Measurements from ENCODE around the gene C21orf58. TPM values are rescaled to one million over a fixed set of nuclear protein-coding genes. Genes with fewer than 3 reads are reported as not detected.
"Not testable (repeated sequence)": the region's sequence is repeated elsewhere in the genome, so short reads cannot be mapped to it uniquely, and the experiment has no call there.

The C21orf58 gene
- total RNA-seq (2014; rRNA removed; shearing (Covaris generic)) (4.2 and 7.0 TPM in 2 replicates), polyA plus RNA-seq (2016; fragmentation: Nextera tagmentation; extraction: Ambion mirVana) (3.2 and 3.7 TPM in 2 replicates)

DNA sequence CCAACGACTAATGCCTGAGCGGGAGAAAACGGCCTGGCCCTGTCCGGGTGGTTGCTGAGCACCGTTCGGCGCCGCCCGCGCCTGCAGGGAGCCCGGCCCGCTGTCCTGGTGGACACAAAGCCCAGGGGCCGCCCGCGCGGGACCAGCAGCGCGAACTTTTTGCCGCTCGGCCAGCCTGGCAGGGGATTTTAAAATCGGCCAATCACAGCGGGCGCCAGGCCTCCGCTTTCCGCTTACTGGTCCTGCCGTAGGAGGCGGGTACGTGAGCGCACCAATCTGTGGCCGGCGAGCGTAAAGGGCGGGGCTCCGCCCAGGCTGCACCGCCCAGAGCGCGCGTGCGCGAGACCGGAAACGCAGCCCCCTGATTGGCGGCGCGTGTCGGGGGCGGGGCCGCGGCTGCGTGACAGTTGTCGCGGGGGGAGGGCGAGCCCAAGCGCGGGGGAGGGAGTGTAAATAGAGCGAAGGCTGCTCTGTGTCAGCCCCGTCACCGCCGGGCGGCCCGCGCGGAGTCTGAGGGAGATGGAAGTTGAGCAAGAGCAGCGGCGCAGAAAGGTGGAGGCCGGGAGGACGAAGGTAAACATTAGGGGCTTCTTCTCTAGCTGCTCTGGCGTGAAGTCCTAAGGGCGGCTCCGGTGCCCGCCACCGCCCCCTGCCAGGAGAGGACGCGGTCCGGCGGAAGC is at the start of gene C21orf58, which contains the start of gene PCNT:
C21orf58 (minus strand) TSS at position 161 of the 680 bp plus-strand sequence. CDS start 1,132 bp downstream, outside the sequence.
PCNT (plus strand) TSS at position 447 of the 680 bp plus-strand sequence; CDS start at position 520, 73 bp downstream.
- TF ChIP-seq EZH2phosphoT487 (IDR thresholded peaks at IDR 0.05; ENCODE audit: insufficient read depth, low read depth), result no peak
- TF ChIP-seq EZH2 (IDR thresholded peaks at IDR 0.05; ENCODE audit: insufficient read depth, poor library complexity, severe bottlenecking), result no peak
- no peaks in the 10 kb centered on the region for H3K9me3 ChIP-seq (ENCODE audit: low read depth)
- no peaks in the 10 kb centered on the region for H3K36me3 ChIP-seq (ENCODE audit: low read depth)
- H3K4me1 ChIP-seq (ENCODE audit: insufficient read depth), result peaks cover 19% of the 10 kb centered on the region
- peak within 1 kb of the TSS; percentile 91 for H3K4me3 ChIP-seq
- in situ Hi-C loops (cut with MboI), result no loop called here
- H3K4me2 ChIP-seq (ENCODE audit: unreplicated experiment), result peak within 1 kb of the TSS; percentile 94
- no peaks in the 10 kb centered on the region for H3K27me3 ChIP-seq (replicated peaks; ENCODE audit: insufficient read depth)
- H3F3A ChIP-seq (ENCODE audit: insufficient read depth), result peaks cover 13% of the 10 kb centered on the region
- peak; percentile 99 for DNase-seq
- peak within 1 kb of the TSS; percentile 96 for H3K9ac ChIP-seq
- H2AFZ ChIP-seq, result peak within 1 kb of the TSS; percentile 79
- WGBS, 2 experiments (ENCODE audit: low coverage in 1 of 2, low lambda C conversion rate in 2 of 2, missing lambda C conversion rate in 2 of 2), result 1% methylated on average over 55 of the region's 76 CpGs
- no peaks in the 10 kb centered on the region for H4K20me1 ChIP-seq (ENCODE audit: insufficient read depth)
- H3K9me2 ChIP-seq (ENCODE audit: insufficient read depth), result no peaks in the 10 kb centered on the region
- H3K79me2 ChIP-seq (ENCODE audit: insufficient read depth), result peaks cover 79% of the 10 kb centered on the region
- H3K27ac ChIP-seq, result peak within 1 kb of the TSS; percentile 97

DNA sequence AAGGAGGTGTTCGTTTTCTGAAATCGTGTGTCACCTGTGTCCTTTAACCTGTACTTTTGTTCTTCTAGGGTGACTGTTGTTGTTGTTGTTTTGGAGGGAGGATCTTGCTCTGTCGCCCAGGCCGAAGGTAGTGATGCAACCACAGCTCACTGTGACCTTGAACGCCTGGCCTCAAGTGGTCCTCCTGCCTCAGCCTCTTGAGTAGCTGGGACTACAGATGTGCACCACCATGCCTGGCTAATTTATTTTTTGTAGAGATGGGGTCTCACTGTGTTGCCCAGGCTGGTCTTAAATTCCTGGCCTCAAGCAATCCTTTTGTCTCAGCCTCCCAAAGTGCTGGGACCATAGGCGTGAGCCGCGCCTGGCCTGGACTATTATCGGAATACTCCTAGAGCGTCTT is 49.3 kb upstream of the C21orf58 start:
- H2AFZ ChIP-seq; in situ Hi-C loops (cut with MboI); DNase-seq; H3K27me3 ChIP-seq (replicated peaks; ENCODE audit: insufficient read depth); H3F3A ChIP-seq (ENCODE audit: insufficient read depth); H3K9me2 ChIP-seq (ENCODE audit: insufficient read depth); H3K4me1 ChIP-seq (ENCODE audit: insufficient read depth); H4K20me1 ChIP-seq (ENCODE audit: insufficient read depth); H3K36me3 ChIP-seq (ENCODE audit: low read depth); H3K9ac ChIP-seq; H3K4me2 ChIP-seq (ENCODE audit: unreplicated experiment); H3K4me3 ChIP-seq; H3K27ac ChIP-seq; H3K9me3 ChIP-seq (ENCODE audit: low read depth): not testable (repeated sequence)
- H3K79me2 ChIP-seq (ENCODE audit: insufficient read depth), result peaks cover 85% of the 10 kb centered on the region
- 97 to 98% methylated on average over 10 of the region's 10 CpGs for WGBS, 2 experiments (ENCODE audit: low coverage in 1 of 2, low lambda C conversion rate in 2 of 2, missing lambda C conversion rate in 2 of 2)

DNA sequence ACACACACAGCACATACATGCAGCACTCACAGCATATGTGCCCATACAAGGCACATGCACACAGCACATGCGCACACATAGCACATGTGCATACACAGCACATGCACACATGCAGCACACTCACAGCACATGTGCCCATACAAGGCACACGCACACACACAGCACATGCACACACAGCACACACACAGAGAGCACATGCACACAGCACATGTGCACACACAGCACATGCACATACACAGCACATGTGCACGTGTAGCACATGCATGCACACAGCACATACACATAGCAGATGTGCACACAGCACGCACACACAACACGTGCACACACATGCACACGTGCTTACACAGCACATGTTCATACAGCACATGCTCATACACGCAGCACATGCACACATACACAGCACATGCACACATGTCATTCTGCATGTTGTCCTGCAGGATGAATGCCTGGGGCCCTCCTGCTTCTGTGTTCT is 48.4 kb upstream of the C21orf58 start:
- Histone ChIP-seq H3K4me3 (no peak overlapping the region), H3K27ac (no peak overlapping the region), H3K4me1 (ENCODE audit: insufficient read depth) (no peaks in the 10 kb centered on the region), H3K4me2 (ENCODE audit: unreplicated experiment) (no peak overlapping the region), H3K79me2 (ENCODE audit: insufficient read depth) (peaks cover 82% of the 10 kb centered on the region), H3K27me3 (replicated peaks; ENCODE audit: insufficient read depth) (no peaks in the 10 kb centered on the region), H4K20me1 (ENCODE audit: insufficient read depth) (no peaks in the 10 kb centered on the region), H3K9me2 (ENCODE audit: insufficient read depth) (no peaks in the 10 kb centered on the region), H3K36me3 (ENCODE audit: low read depth) (peaks cover 7% of the 10 kb centered on the region; the same call in 1 of the 2 replicates), H3K9me3 (ENCODE audit: low read depth) (no peaks in the 10 kb centered on the region), H3F3A (ENCODE audit: insufficient read depth) (no peaks in the 10 kb centered on the region), H2AFZ (no peak overlapping the region), H3K9ac (no peak overlapping the region)
- TF ChIP-seq EZH2 (IDR thresholded peaks at IDR 0.05; ENCODE audit: insufficient read depth, poor library complexity, severe bottlenecking), result no peak
- no peak for TF ChIP-seq EZH2phosphoT487 (IDR thresholded peaks at IDR 0.05; ENCODE audit: insufficient read depth, low read depth)
- 89 to 94% methylated on average over 7 of the region's 7 CpGs for WGBS, 2 experiments (ENCODE audit: low coverage in 1 of 2, low lambda C conversion rate in 2 of 2, missing lambda C conversion rate in 2 of 2)
- in situ Hi-C loops (cut with MboI), result no loop called here
- DNase-seq, result no peak

DNA sequence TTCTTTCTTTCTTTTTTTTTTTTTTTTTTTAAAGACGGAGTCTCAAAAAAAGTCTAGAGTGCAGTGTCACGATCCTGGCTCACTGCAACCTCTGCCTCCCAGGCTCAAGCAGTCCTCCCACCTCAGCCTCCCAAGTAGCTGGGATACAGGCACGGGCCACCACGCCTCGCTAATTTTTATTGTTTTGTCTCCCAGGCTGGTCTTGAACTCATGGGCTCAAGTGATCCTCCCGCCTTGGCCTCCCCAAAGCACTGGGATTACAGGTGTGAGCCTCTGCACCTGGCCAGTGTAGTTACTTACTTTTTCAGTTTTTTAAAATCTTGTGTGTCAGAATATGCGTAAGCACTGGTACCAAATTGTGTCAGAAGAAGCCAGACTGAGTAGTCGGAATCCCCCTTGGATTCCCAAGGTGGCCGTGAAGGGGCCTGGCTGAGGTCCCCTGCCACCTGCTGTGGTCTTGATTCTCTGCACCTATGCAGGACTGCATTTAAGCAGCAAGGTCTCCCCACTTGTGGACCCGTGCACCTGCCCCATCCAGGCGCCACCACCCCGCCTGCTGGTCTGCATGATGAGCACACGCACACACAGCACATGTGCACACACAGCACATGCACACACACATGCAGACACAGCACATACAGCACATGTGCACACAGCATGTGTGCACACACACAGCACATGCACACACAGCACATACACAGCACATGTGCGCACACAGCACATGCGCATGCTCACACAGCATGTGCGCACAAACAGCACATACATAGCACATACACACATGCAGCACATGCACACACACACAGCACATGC is 47.7 kb upstream of the C21orf58 start:
- no peaks in the 10 kb centered on the region for H3K27me3 ChIP-seq (replicated peaks; ENCODE audit: insufficient read depth)
- H3K79me2 ChIP-seq (ENCODE audit: insufficient read depth), result peaks cover 77% of the 10 kb centered on the region
- DNase-seq, result no peak
- in situ Hi-C loops (cut with MboI), result no loop called here
- no peaks in the 10 kb centered on the region for H3K9me3 ChIP-seq (ENCODE audit: low read depth)
- no peak overlapping the region for H3K4me3 ChIP-seq
- no peak overlapping the region for H3K9ac ChIP-seq
- H3K4me2 ChIP-seq (ENCODE audit: unreplicated experiment), result no peak overlapping the region
- no peaks in the 10 kb centered on the region for H3K4me1 ChIP-seq (ENCODE audit: insufficient read depth)
- no peaks in the 10 kb centered on the region for H3F3A ChIP-seq (ENCODE audit: insufficient read depth)
- TF ChIP-seq EZH2 (IDR thresholded peaks at IDR 0.05; ENCODE audit: insufficient read depth, poor library complexity, severe bottlenecking) (no peak), EZH2phosphoT487 (IDR thresholded peaks at IDR 0.05; ENCODE audit: insufficient read depth, low read depth) (no peak)
- H3K27ac ChIP-seq, result no peak overlapping the region
- H3K36me3 ChIP-seq (ENCODE audit: low read depth), result peaks cover 7% of the 10 kb centered on the region; the same call in 1 of the 2 replicates
- H4K20me1 ChIP-seq (ENCODE audit: insufficient read depth), result no peaks in the 10 kb centered on the region
- no peaks in the 10 kb centered on the region for H3K9me2 ChIP-seq (ENCODE audit: insufficient read depth)
- 93 to 95% methylated on average over 16 of the region's 16 CpGs for WGBS, 2 experiments (ENCODE audit: low coverage in 1 of 2, low lambda C conversion rate in 2 of 2, missing lambda C conversion rate in 2 of 2)
- H2AFZ ChIP-seq, result no peak overlapping the region

All from GM23248 (cell line).